ENCODE measurements around the gene NXT1.
A peak's percentile ranks its signal among the peaks of the same experiment; 100 is the strongest.
"Not testable (repeated sequence)": the region's sequence is repeated elsewhere in the genome, so short reads cannot be mapped to it uniquely, and the experiment has no call there.

NXT1 gene

GRCh38 chr20:23327617-23328333 lies 22.8 kb upstream of the NXT1 start:
- Histone ChIP-seq H3K27ac (no peak overlapping the region), H3K4me3 (no peak overlapping the region)

- H3K27ac ChIP-seq, result no peak overlapping the region
- H3K4me3 ChIP-seq, result no peak overlapping the region
Observed at GRCh38 chr20:23331450-23332350, 18.9 kb upstream of the NXT1 start.

- H3K27ac ChIP-seq, result no peak overlapping the region
- no peak overlapping the region for H3K4me3 ChIP-seq
Observed at GRCh38 chr20:23332467-23332866, 18.1 kb upstream of the NXT1 start.

- no peak overlapping the region for H3K27ac ChIP-seq
- H3K4me3 ChIP-seq, result no peak overlapping the region
Observed at GRCh38 chr20:23334111-23334510, 16.5 kb upstream of the NXT1 start.

- Histone ChIP-seq H3K4me3 (no peak overlapping the region), H3K27ac (no peak overlapping the region)
Observed at GRCh38 chr20:23335521-23335920, 15.1 kb upstream of the NXT1 start.

GRCh38 chr20:23336476-23336875 lies 14.1 kb upstream of the NXT1 start:
- Histone ChIP-seq H3K4me3 (no peak overlapping the region), H3K27ac (no peak overlapping the region)

GRCh38 chr20:23337312-23337711 lies 13.3 kb upstream of the NXT1 start:
- no peak overlapping the region for H3K4me3 ChIP-seq

GRCh38 chr20:23339986-23340385 lies 10.6 kb upstream of the NXT1 start:
- H3K4me3 ChIP-seq, result no peak overlapping the region
- no peak overlapping the region for H3K27ac ChIP-seq

More at GRCh38 chr20:23337312-23337711, 13.3 kb upstream of the NXT1 start:
- H3K27ac ChIP-seq, result no peak overlapping the region

- Histone ChIP-seq H3K27ac (no peak overlapping the region), H3K4me3 (no peak overlapping the region)
Observed at GRCh38 chr20:23340524-23340923, 10.1 kb upstream of the NXT1 start.

- no peak overlapping the region for H3K4me3 ChIP-seq
- no peak overlapping the region for H3K27ac ChIP-seq
Observed at GRCh38 chr20:23341073-23341472, 9.5 kb upstream of the NXT1 start.

GRCh38 chr20:23343590-23343989 lies 7.0 kb upstream of the NXT1 start:
- Histone ChIP-seq H3K27ac (no peak overlapping the region), H3K4me3 (no peak overlapping the region)

GRCh38 chr20:23344336-23344735 lies 6.3 kb upstream of the NXT1 start:
- no peak overlapping the region for H3K27ac ChIP-seq
- no peak overlapping the region for H3K4me3 ChIP-seq

- Histone ChIP-seq H3K4me3 (no peak overlapping the region), H3K27ac (no peak overlapping the region)
Observed at GRCh38 chr20:23346002-23346401, 4.6 kb upstream of the NXT1 start.

GRCh38 chr20:23347791-23348190 lies 2.8 kb upstream of the NXT1 start:
- no peak overlapping the region for H3K27ac ChIP-seq
- no peak overlapping the region for H3K4me3 ChIP-seq

- peak overlapping the region in 3 of 21 experiments; percentile 96 to 98 (median 96) for H3K27ac ChIP-seq
- not testable (repeated sequence) for H3K4me3 ChIP-seq
Observed at GRCh38 chr20:23348510-23348909, 2.1 kb upstream of the NXT1 start.

GRCh38 chr20:23349338-23350195 lies 1.0 kb upstream of the NXT1 start:
- Histone ChIP-seq H3K4me3 (peak overlapping the region; percentile 63 to 99 (median 86)), H3K27ac (peak overlapping the region; percentile 83 to 99 (median 96))

GRCh38 chr20:23350904-23351838 lies 580 bp downstream of the NXT1 start:
- Histone ChIP-seq H3K4me3 (peak overlapping the region; percentile 63 to 99 (median 86)), H3K27ac (peak overlapping the region; percentile 70 to 99 (median 96))

- H3K27ac ChIP-seq, result peak overlapping the region in 1 of 21 experiments; percentile 10
Observed at GRCh38 chr20:23356203-23356602, 5.6 kb downstream of the NXT1 start.

More at GRCh38 chr20:23356203-23356602, 5.6 kb downstream of the NXT1 start:
- no peak overlapping the region for H3K4me3 ChIP-seq
